Fibroblast of lung (primary cell): Measurements from ENCODE around the gene TBPL2.

ENCODE experiments used
- CTCF ChIP-seq, 2 donors: IDR thresholded peaks in 1 of 2; conservative IDR thresholded peaks in 1 of 2; 1 replicate in 1 of 2; 2 replicates in 1 of 2; pipeline ENCODE4 v1.5.1; 2011 to 2012; ENCODE audit warnings: low read length in 2 of 2, control low read depth in 1 of 2, inconsistent platforms in 1 of 2, low read depth in 1 of 2, mild to moderate bottlenecking in 1 of 2
- EZH2 ChIP-seq: IDR thresholded peaks from 2 replicates; pipeline ENCODE4 v1.5.1; 2012; ENCODE audit warnings: low read length, control low read depth, mild to moderate bottlenecking; ENCODE audit errors: missing control alignments

- no peak for TF ChIP-seq CTCF (conservative IDR thresholded peaks at IDR 0.05 in 1 of 2, IDR thresholded peaks at IDR 0.05 in 1 of 2; ENCODE audit: low read depth in 1 of 2, low read length in 2 of 2)
- TF ChIP-seq EZH2 = no peak
These were observed 52.3 kb downstream of the TBPL2 start for GRCh38 chr14:55388160-55388559.
